H1 (cell line): ENCODE results near the gene GPR68. TPM values are rescaled to one million over a fixed set of nuclear protein-coding genes. Genes with fewer than 3 reads are reported as not detected.

Source experiments
- CTCF ChIA-PET: fragments of 300-600 bp; sonication (Branson Sonifier 250); formaldehyde crosslinking; loops from one replicate; lab custom pipeline; 2021; ENCODE audit not compliant: partially characterized antibody; lab: Charles Lee
- POLR2A ChIA-PET: fragments of 300-600 bp; sonication (Branson Sonifier 250); formaldehyde crosslinking; loops from one replicate; lab custom pipeline; 2021; ENCODE audit warnings: inconsistent platforms; ENCODE audit not compliant: partially characterized antibody; lab: Charles Lee
- DNase-seq, 2 experiments: peaks; one replicate each; pipeline versions ENCODE4 v3.0.0 to v3.0.0-alpha.2; 2010 to 2022; ENCODE audit warnings: low spot score in 2 of 2, low read depth in 1 of 2, mixed read lengths in 1 of 2
- FAIRE-seq: peaks from 2 replicates; lab custom pipeline; 2011; peaks lifted over from hg19 to GRCh38; lab: Jason Lieb, UNC
- H2AFZ ChIP-seq: 2 replicates; pipeline ENCODE4 v1.8.1; 2012; ENCODE audit warnings: low read length, inconsistent platforms
- H2AK5ac ChIP-seq: 2 replicates; pipeline ENCODE4 v1.6.1; 2013; ENCODE audit warnings: low read depth, low read length
- H2BK120ac ChIP-seq: replicated peaks from 2 replicates; pipeline ENCODE3; 2013; ENCODE audit warnings: low read depth, low read length, inconsistent platforms
- H2BK12ac ChIP-seq: 2 replicates; pipeline ENCODE4 v1.6.1; 2013; ENCODE audit warnings: low read depth, low read length
- H2BK15ac ChIP-seq: 2 replicates; pipeline ENCODE4 v1.6.1; 2013; ENCODE audit warnings: low read length
- H2BK20ac ChIP-seq: 2 replicates; pipeline ENCODE4 v1.6.1; 2013; ENCODE audit warnings: low read length
- H2BK5ac ChIP-seq: 2 replicates; pipeline ENCODE4 v1.6.1; 2013; ENCODE audit warnings: low read depth, low read length
- H3K14ac ChIP-seq: 2 replicates; pipeline ENCODE4 v1.6.1; 2013; ENCODE audit warnings: inconsistent platforms; ENCODE audit not compliant: insufficient read length
- H3K18ac ChIP-seq: 2 replicates; pipeline ENCODE4 v1.6.1; 2013; ENCODE audit warnings: low read length; ENCODE audit errors: extremely low read depth
- H3K23ac ChIP-seq: 2 replicates; pipeline ENCODE4 v1.6.1; 2013; ENCODE audit warnings: inconsistent platforms; ENCODE audit not compliant: insufficient read length
- H3K23me2 ChIP-seq: 2 replicates; pipeline ENCODE4 v1.6.1; 2013; ENCODE audit warnings: low read depth, low read length
- H3K27ac ChIP-seq: 2 replicates; pipeline ENCODE4 v1.6.1; 2011; ENCODE audit warnings: low read depth, low read length, inconsistent platforms
- H3K27me3 ChIP-seq, 4 experiments: replicated peaks in 1 of 4; 1 replicate in 1 of 4; 2 replicates in 3 of 4; pipeline versions ENCODE4 v1.6.1 to v1.8.1; 2011 to 2013; ENCODE audit warnings: low read length in 3 of 4, mild to moderate bottlenecking in 3 of 4, inconsistent platforms in 2 of 4, mixed read lengths in 2 of 4, moderate library complexity in 1 of 4; ENCODE audit not compliant: control insufficient read depth in 3 of 4, insufficient read depth in 3 of 4; ENCODE audit errors: extremely low read depth in 1 of 4
- H3K36me3 ChIP-seq, 4 experiments: 2 replicates each; pipeline versions ENCODE4 v1.6.1 to v1.8.1; 2011 to 2013; ENCODE audit warnings: mild to moderate bottlenecking in 4 of 4, low read length in 3 of 4, moderate library complexity in 2 of 4, control low read depth in 1 of 4, inconsistent platforms in 1 of 4; ENCODE audit not compliant: insufficient read depth in 4 of 4, control insufficient read depth in 2 of 4
- H3K4ac ChIP-seq: replicated peaks from 2 replicates; pipeline ENCODE3; 2013; ENCODE audit warnings: low read length, low read depth, mixed read lengths, inconsistent platforms; ENCODE audit not compliant: insufficient read length
- H3K4me1 ChIP-seq, 4 experiments: replicated peaks in 1 of 4; 1 replicate in 1 of 4; 2 replicates in 3 of 4; pipeline versions ENCODE4 v1.6.1 to v1.8.1; 2011 to 2013; ENCODE audit warnings: low read length in 3 of 4, inconsistent platforms in 2 of 4, mixed read lengths in 1 of 4; ENCODE audit not compliant: insufficient read depth in 4 of 4, control insufficient read depth in 3 of 4
- H3K4me2 ChIP-seq, 2 experiments: 2 replicates each; pipeline versions ENCODE4 v1.6.1 to v1.8.1; 2011 to 2013; ENCODE audit warnings: low read depth in 2 of 2, low read length in 2 of 2, control low read depth in 1 of 2, inconsistent platforms in 1 of 2, mild to moderate bottlenecking in 1 of 2; ENCODE audit not compliant: insufficient read depth in 1 of 2
- H3K4me3 ChIP-seq, 4 experiments: fragments of 200-600, 300-600 bp in 1 of 4; sonication (generic), shearing (Covaris generic), sonication (Bioruptor Twin) in 1 of 4; 2 replicates each; pipeline versions ENCODE4 v1.5.1 to v1.8.1; 2011 to 2016; ENCODE audit warnings: low read length in 4 of 4, low read depth in 3 of 4, control low read depth in 2 of 4, inconsistent platforms in 2 of 4, mild to moderate bottlenecking in 2 of 4, mixed read lengths in 1 of 4, moderate library complexity in 1 of 4; ENCODE audit not compliant: insufficient read depth in 2 of 4; ENCODE audit errors: extremely low read depth in 1 of 4
- H3K56ac ChIP-seq: replicated peaks from 2 replicates; pipeline ENCODE3; 2013; ENCODE audit warnings: low read depth, mild to moderate bottlenecking, mixed read lengths, low read length, inconsistent platforms; ENCODE audit not compliant: insufficient read length
- H3K79me1 ChIP-seq: 2 replicates; pipeline ENCODE4 v1.6.1; 2013; ENCODE audit warnings: low read depth, low read length, control low read depth
- H3K79me2 ChIP-seq, 2 experiments: 2 replicates each; pipeline versions ENCODE4 v1.6.1 to v1.8.1; 2012 to 2013; ENCODE audit warnings: low read length in 2 of 2, mild to moderate bottlenecking in 2 of 2, inconsistent platforms in 1 of 2; ENCODE audit not compliant: insufficient read depth in 2 of 2, control insufficient read depth in 1 of 2
- H3K9ac ChIP-seq, 4 experiments: replicated peaks in 1 of 4; 1 replicate in 1 of 4; 2 replicates in 3 of 4; pipeline versions ENCODE4 v1.6.1 to v1.8.1; 2011 to 2013; ENCODE audit warnings: low read depth in 3 of 4, low read length in 3 of 4, control low read depth in 2 of 4, mild to moderate bottlenecking in 2 of 4, moderate library complexity in 2 of 4, inconsistent platforms in 1 of 4; ENCODE audit errors: extremely low read depth in 1 of 4
- H3K9me3 ChIP-seq, 2 experiments: 2 replicates each; pipeline versions ENCODE4 v1.6.1 to v1.8.1; 2012 to 2013; ENCODE audit warnings: mild to moderate bottlenecking in 2 of 2, moderate library complexity in 2 of 2, control low read depth in 1 of 2, inconsistent platforms in 1 of 2, low read depth in 1 of 2, low read length in 1 of 2, mixed read lengths in 1 of 2; ENCODE audit not compliant: insufficient read depth in 2 of 2
- H4K20me1 ChIP-seq, 2 experiments: replicated peaks in 1 of 2; 2 replicates each; pipeline versions ENCODE3 to v1.8.1; 2011 to 2013; ENCODE audit warnings: inconsistent platforms in 2 of 2, low read length in 2 of 2, mild to moderate bottlenecking in 1 of 2; ENCODE audit not compliant: insufficient read depth in 2 of 2, control insufficient read depth in 1 of 2
- H4K5ac ChIP-seq: 2 replicates; pipeline ENCODE4 v1.6.1; 2013; ENCODE audit warnings: low read length, low read depth, mixed read lengths, inconsistent platforms; ENCODE audit not compliant: insufficient read length
- H4K8ac ChIP-seq: 2 replicates; pipeline ENCODE4 v1.8.0; 2013; ENCODE audit warnings: mild to moderate bottlenecking, moderate library complexity, low read length, inconsistent platforms; ENCODE audit not compliant: insufficient read depth; ENCODE audit errors: extremely low read depth
- H4K91ac ChIP-seq: replicated peaks from 2 replicates; pipeline ENCODE3; 2013; ENCODE audit warnings: low read length, mixed read lengths, inconsistent platforms; ENCODE audit not compliant: insufficient read length
- CBX8 ChIP-seq: fragments of 300-800, 300-1000 bp; sonication (generic); IDR thresholded peaks from 2 replicates; pipeline ENCODE4 v1.7.1; 2016; ENCODE audit warnings: low read depth, low read length, borderline replicate concordance
- FOSL1 ChIP-seq: IDR thresholded peaks from 2 replicates; pipeline ENCODE4 v1.6.1; 2011; ENCODE audit warnings: mild to moderate bottlenecking, low read depth, low read length, moderate library complexity; ENCODE audit not compliant: insufficient read depth
- JUN ChIP-seq: IDR thresholded peaks from 2 replicates; pipeline ENCODE4 v1.6.1; 2011; ENCODE audit warnings: low read depth, mild to moderate bottlenecking, improper control_type of control experiment, low read length
- JUND ChIP-seq: IDR thresholded peaks from 2 replicates; pipeline ENCODE4 v1.6.1; 2011; ENCODE audit warnings: mild to moderate bottlenecking, improper control_type of control experiment, low read length
- NANOG ChIP-seq: IDR thresholded peaks from 2 replicates; pipeline ENCODE4 v1.6.1; 2011; ENCODE audit warnings: low read length, low read depth, mild to moderate bottlenecking, inconsistent platforms; ENCODE audit not compliant: insufficient read depth, poor library complexity, severe bottlenecking
- PHF8 ChIP-seq: fragments of 200-600 bp; sonication (generic); conservative IDR thresholded peaks from 2 replicates; pipeline ENCODE4 v1.7.1; 2012; ENCODE audit warnings: low read depth, mild to moderate bottlenecking, inconsistent platforms, low read length, moderate library complexity
- SAP30 ChIP-seq: fragments of 300-600 bp; sonication (generic); IDR thresholded peaks from 2 replicates; pipeline ENCODE4 v1.7.1; 2012; ENCODE audit warnings: low read length, moderate library complexity, mild to moderate bottlenecking, inconsistent platforms; ENCODE audit not compliant: insufficient read depth, insufficient replicate concordance
- SUZ12 ChIP-seq: fragments of 200-600 bp; sonication (generic); IDR thresholded peaks from 2 replicates; pipeline ENCODE4 v1.6.1; 2012; ENCODE audit warnings: mild to moderate bottlenecking, inconsistent platforms, low read length, moderate library complexity, mixed read lengths
- WGBS, 2 experiments: shearing (Covaris generic) in 1 of 2; methylation state at CpG; one replicate each; pipeline versions ENCODE4 v1.1.6 to v1.1.7; 2013 to 2015; ENCODE audit warnings: low lambda C conversion rate in 2 of 2, mixed read lengths in 2 of 2, inconsistent platforms in 1 of 2, low coverage in 1 of 2, missing lambda C conversion rate in 1 of 2; ENCODE audit not compliant: insufficient replicate concordance in 2 of 2, insufficient coverage in 1 of 2, insufficient read length in 1 of 2; ENCODE audit errors: extremely low coverage in 1 of 2, missing lambda C conversion rate in 1 of 2; 5-methylcytosine and 5-hydroxymethylcytosine counted together
- polyA plus RNA-seq, 7 experiments: library from polyadenylated mRNA; depleted of rRNA in 3 of 7; stranded (reverse) in 5 of 7; unstranded in 2 of 7; fragments of >200 nt in 5 of 7; fragments of 200-250 nt in 2 of 7; gene quantifications; 1 replicate in 5 of 7; 2 replicates in 1 of 7; 4 replicates in 1 of 7; pipeline versions ENCODE4 v1.2.1 to v1.2.3, GENCODE V29; 2011 to 2013; ENCODE audit warnings: missing spikeins in 2 of 7, mixed read lengths in 2 of 7
- total RNA-seq: library from RNA; stranded (reverse); fragmentation: NEBNext Ultra II Directional; extraction: Animal tissue kit (Norgen Biotek cat#: 25700); gene quantifications from 2 replicates; pipeline ENCODE4 v1.2.1, GENCODE V29; 2021
- TF ChIP-seq, protein P1 (sequence below), 3 experiments: IDR thresholded peaks; 1 replicate in 2 of 3; 2 replicates in 1 of 3; pipeline versions ENCODE4 v1.5.1 to v1.6.1; 2011; ENCODE audit warnings: low read length in 3 of 3, mild to moderate bottlenecking in 3 of 3, inconsistent platforms in 2 of 3, low read depth in 1 of 3, moderate library complexity in 1 of 3; ENCODE audit not compliant: insufficient read depth in 1 of 3; ENCODE audit errors: control extremely low read depth in 1 of 3

GPR68 gene
- total and polyA plus RNA-seq, 2 of the 8 experiments (the other 6 are each of a cell fraction or from before 2014, with no cell fraction given) = 0.22 to 0.76 TPM

DNA sequence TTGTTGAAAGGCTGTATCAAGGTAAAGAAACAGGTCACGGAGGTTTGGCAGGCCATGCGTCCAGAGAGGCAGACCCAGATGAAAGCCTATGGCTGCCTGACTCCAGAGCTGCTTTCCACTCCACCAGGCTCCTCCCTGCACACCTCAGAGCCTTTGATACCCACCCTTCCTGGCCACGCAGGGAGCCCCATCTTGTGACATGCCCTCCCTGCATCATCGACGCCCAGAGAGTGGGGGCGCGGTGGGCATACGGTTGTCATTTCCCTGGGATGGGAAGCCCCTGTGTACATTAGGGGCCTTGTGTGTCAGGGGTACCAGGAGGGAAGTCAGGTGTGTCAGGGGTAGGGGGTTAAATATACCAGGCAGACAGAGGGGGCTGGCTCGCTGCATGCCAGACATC is 30.3 kb upstream of the GPR68 start:
- FAIRE-seq = no peak
- H2BK15ac ChIP-seq = no peak overlapping the region
- no peak overlapping the region for H3K56ac ChIP-seq
- TF ChIP-seq PHF8 (no peak), CBX8 (no peak), JUN (no peak), SAP30 (no peak), SUZ12 (no peak), NANOG (no peak), JUND (no peak), FOSL1 (no peak)
- TF ChIP-seq, protein P1, sequence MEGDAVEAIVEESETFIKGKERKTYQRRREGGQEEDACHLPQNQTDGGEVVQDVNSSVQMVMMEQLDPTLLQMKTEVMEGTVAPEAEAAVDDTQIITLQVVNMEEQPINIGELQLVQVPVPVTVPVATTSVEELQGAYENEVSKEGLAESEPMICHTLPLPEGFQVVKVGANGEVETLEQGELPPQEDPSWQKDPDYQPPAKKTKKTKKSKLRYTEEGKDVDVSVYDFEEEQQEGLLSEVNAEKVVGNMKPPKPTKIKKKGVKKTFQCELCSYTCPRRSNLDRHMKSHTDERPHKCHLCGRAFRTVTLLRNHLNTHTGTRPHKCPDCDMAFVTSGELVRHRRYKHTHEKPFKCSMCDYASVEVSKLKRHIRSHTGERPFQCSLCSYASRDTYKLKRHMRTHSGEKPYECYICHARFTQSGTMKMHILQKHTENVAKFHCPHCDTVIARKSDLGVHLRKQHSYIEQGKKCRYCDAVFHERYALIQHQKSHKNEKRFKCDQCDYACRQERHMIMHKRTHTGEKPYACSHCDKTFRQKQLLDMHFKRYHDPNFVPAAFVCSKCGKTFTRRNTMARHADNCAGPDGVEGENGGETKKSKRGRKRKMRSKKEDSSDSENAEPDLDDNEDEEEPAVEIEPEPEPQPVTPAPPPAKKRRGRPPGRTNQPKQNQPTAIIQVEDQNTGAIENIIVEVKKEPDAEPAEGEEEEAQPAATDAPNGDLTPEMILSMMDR (IDR thresholded peaks at IDR 0.05; ENCODE audit: control extremely low read depth in 1 of 3, insufficient read depth in 1 of 3, low read depth in 1 of 3, low read length in 3 of 3) = no peak

More for the DNA sequence above, 30.3 kb upstream of the GPR68 start:
- Histone ChIP-seq H3K23ac (no peak overlapping the region), H3K14ac (no peak overlapping the region), H2BK12ac (no peak overlapping the region), H4K8ac (no peak overlapping the region), H3K4me2 (no peak overlapping the region), H3K9me3 (no peaks in the 10 kb centered on the region), H4K5ac (no peak overlapping the region), H3K27ac (no peak overlapping the region), H2BK5ac (no peak overlapping the region), H3K27me3 (no peaks in the 10 kb centered on the region), H3K4me1 (no peaks in the 10 kb centered on the region), H3K4ac (no peak overlapping the region), H2AK5ac (no peak overlapping the region), H3K79me1 (no peaks in the 10 kb centered on the region), H2BK20ac (no peak overlapping the region), H2BK120ac (no peak overlapping the region), H3K18ac (no peak overlapping the region), H3K79me2 (no peaks in the 10 kb centered on the region), H4K91ac (no peak overlapping the region), H4K20me1 (peaks cover 2 to 4% of the 10 kb centered on the region in 2 experiments), H3K9ac (no peak overlapping the region; a peak in 2 of 7 replicates), H3K36me3 (peaks cover 6 to 48% (median 34%) of the 10 kb centered on the region in 4 experiments; a peak in 7 of 8 replicates), H3K4me3 (no peak overlapping the region), H3K23me2 (no peaks in the 10 kb centered on the region), H2AFZ (no peak overlapping the region)
- ChIA-PET CTCF (interaction anchor here (0.8 to 7.3 kb wide), 4 partner anchors 12 to 99 kb away, joined by 3 to 57 read pairs (median 6); no protein-coding TSS in a partner anchor), POLR2A (interaction anchor here (0.7 kb wide), 1 partner anchor 20 kb away, joined by 3 read pairs; no protein-coding TSS in a partner anchor)
- 97% methylated on average over 9 of the region's 9 CpGs; no CpG with 5 or more reads in 1 of the 2 experiments for WGBS, 2 experiments
- DNase-seq = no peak
